22Rv1 (cell line): ENCODE measurements around the gene IQGAP2.

Source experiments
- CTCF ChIP-seq: fragments of 450-650 bp; IDR thresholded peaks from 2 replicates; pipeline ENCODE4 v1.5.1; 2017; ENCODE audit warnings: mild to moderate bottlenecking
- ZFX ChIP-seq: fragments of 450-650 bp; IDR thresholded peaks from 2 replicates; pipeline ENCODE4 v1.6.1; 2017; ENCODE audit warnings: antibody characterized with exemption, borderline replicate concordance

DNA sequence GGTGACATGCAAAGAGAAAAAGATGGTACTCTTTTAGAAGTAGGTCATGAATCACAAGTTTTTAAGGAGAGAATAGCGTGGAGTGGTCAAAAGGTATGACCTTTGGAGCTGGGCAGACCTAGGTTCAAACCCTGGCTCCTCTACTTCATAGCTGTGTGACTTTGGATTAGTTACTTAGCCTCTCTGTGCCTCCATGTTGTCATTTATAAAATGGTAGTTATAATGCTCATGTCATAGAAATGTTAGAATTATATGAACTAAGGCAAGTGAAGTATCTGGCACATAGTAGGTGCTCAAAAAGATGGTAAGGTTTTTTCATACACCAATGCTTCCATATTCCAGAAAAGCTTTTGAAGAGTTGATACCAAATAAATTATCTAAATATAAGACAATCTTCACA lies 320.2 kb downstream of the IQGAP2 start:
- TF ChIP-seq CTCF: no peak
- TF ChIP-seq ZFX: no peak
